ENCODE measurements around the gene CERK.

- TF ChIP-seq, protein P1, sequence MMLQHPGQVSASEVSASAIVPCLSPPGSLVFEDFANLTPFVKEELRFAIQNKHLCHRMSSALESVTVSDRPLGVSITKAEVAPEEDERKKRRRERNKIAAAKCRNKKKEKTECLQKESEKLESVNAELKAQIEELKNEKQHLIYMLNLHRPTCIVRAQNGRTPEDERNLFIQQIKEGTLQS (CRISPR knock-in tag; conservative IDR thresholded peaks at IDR 0.05): no peak
- TF ChIP-seq IRF2 (CRISPR knock-in tag; IDR thresholded peaks at IDR 0.05; ENCODE audit: borderline replicate concordance, low read depth): no peak
- TF ChIP-seq ZNF416 (CRISPR knock-in tag; IDR thresholded peaks at IDR 0.05): no peak
- TF ChIP-seq CTCF (IDR thresholded peaks at IDR 0.05): no peak
- TF ChIP-seq TCF7 (CRISPR knock-in tag; IDR thresholded peaks at IDR 0.05; ENCODE audit: low read depth): no peak
- TF ChIP-seq JUN (CRISPR knock-in tag; IDR thresholded peaks at IDR 0.05): no peak
- no peak for TF ChIP-seq CREM (CRISPR knock-in tag; IDR thresholded peaks at IDR 0.05)
- TF ChIP-seq, protein P2, sequence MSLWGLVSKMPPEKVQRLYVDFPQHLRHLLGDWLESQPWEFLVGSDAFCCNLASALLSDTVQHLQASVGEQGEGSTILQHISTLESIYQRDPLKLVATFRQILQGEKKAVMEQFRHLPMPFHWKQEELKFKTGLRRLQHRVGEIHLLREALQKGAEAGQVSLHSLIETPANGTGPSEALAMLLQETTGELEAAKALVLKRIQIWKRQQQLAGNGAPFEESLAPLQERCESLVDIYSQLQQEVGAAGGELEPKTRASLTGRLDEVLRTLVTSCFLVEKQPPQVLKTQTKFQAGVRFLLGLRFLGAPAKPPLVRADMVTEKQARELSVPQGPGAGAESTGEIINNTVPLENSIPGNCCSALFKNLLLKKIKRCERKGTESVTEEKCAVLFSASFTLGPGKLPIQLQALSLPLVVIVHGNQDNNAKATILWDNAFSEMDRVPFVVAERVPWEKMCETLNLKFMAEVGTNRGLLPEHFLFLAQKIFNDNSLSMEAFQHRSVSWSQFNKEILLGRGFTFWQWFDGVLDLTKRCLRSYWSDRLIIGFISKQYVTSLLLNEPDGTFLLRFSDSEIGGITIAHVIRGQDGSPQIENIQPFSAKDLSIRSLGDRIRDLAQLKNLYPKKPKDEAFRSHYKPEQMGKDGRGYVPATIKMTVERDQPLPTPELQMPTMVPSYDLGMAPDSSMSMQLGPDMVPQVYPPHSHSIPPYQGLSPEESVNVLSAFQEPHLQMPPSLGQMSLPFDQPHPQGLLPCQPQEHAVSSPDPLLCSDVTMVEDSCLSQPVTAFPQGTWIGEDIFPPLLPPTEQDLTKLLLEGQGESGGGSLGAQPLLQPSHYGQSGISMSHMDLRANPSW (CRISPR knock-in tag; conservative IDR thresholded peaks at IDR 0.05; ENCODE audit: low read depth): no peak
Observed at GRCh38 chr22:46638601-46639431, 99.2 kb downstream of the CERK start.

Data from WTC11 (cell line).